ENCODE results near the gene HEXD.

DNA sequence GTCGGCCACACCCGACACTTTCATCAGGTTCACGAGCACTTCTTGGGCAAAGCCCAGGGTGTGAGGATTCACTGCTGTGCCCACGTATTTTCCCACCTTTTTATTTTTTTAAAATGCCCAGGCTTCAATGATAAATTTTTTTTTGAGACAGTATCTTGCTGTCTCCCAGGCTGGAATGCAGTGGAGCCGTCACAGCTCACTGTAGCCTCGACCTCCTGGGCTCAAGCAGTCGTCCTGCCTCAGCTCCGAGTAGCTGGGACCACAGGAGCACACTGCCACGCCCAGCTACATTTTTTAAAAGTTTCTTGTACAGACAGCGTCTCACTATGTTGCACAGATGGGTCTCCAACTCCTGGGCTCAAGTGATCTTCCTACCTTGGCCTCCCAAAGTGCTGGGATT is 28.8 kb upstream of the HEXD start:
- TF ChIP-seq POLR2AphosphoS5 (IDR thresholded peaks at IDR 0.05; ENCODE audit: low read depth, low read length) (no peak), TAF1 (IDR thresholded peaks at IDR 0.05; ENCODE audit: borderline replicate concordance, insufficient read depth, low read length) (no peak), SIN3A (IDR thresholded peaks at IDR 0.05; ENCODE audit: borderline replicate concordance, insufficient read depth, low read length) (no peak), FOXP2 (optimal IDR thresholded peaks at IDR 0.05; ENCODE audit: borderline replicate concordance, extremely low read depth, extremely low read length, insufficient read depth) (no peak)
- TF ChIP-seq, protein P1, sequence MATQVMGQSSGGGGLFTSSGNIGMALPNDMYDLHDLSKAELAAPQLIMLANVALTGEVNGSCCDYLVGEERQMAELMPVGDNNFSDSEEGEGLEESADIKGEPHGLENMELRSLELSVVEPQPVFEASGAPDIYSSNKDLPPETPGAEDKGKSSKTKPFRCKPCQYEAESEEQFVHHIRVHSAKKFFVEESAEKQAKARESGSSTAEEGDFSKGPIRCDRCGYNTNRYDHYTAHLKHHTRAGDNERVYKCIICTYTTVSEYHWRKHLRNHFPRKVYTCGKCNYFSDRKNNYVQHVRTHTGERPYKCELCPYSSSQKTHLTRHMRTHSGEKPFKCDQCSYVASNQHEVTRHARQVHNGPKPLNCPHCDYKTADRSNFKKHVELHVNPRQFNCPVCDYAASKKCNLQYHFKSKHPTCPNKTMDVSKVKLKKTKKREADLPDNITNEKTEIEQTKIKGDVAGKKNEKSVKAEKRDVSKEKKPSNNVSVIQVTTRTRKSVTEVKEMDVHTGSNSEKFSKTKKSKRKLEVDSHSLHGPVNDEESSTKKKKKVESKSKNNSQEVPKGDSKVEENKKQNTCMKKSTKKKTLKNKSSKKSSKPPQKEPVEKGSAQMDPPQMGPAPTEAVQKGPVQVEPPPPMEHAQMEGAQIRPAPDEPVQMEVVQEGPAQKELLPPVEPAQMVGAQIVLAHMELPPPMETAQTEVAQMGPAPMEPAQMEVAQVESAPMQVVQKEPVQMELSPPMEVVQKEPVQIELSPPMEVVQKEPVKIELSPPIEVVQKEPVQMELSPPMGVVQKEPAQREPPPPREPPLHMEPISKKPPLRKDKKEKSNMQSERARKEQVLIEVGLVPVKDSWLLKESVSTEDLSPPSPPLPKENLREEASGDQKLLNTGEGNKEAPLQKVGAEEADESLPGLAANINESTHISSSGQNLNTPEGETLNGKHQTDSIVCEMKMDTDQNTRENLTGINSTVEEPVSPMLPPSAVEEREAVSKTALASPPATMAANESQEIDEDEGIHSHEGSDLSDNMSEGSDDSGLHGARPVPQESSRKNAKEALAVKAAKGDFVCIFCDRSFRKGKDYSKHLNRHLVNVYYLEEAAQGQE (IDR thresholded peaks at IDR 0.05; ENCODE audit: insufficient read depth in 1 of 2, low read depth in 2 of 2, low read length in 2 of 2), result no peak
